Esophagus (tissue), 2 donors: ENCODE data around the gene VWA3A. TPM values are rescaled to one million over a fixed set of nuclear protein-coding genes. Genes with fewer than 3 reads are reported as not detected.
"Not testable (repeated sequence)": the region's sequence is repeated elsewhere in the genome, so short reads cannot be mapped to it uniquely, and the experiment has no call there.

Experiments used
- H3K27ac ChIP-seq, 2 donors: one replicate each; pipeline ENCODE4 v1.5.1; 2013; ENCODE audit warnings: low read depth in 2 of 2, mild to moderate bottlenecking in 2 of 2, inconsistent platforms in 1 of 2, low read length in 1 of 2, moderate library complexity in 1 of 2
- H3K27me3 ChIP-seq, 2 donors: one replicate each; pipeline ENCODE4 v1.6.1; 2013; ENCODE audit warnings: low read length in 2 of 2, control low read depth in 1 of 2, mild to moderate bottlenecking in 1 of 2; ENCODE audit not compliant: insufficient read depth in 2 of 2, control insufficient read depth in 1 of 2
- H3K36me3 ChIP-seq, 2 donors: one replicate each; pipeline ENCODE4 v1.6.1; 2013; ENCODE audit warnings: low read length in 1 of 2; ENCODE audit not compliant: control insufficient read depth in 2 of 2, insufficient read depth in 2 of 2
- H3K4me1 ChIP-seq, 2 donors: one replicate each; pipeline ENCODE4 v1.6.1; 2013; ENCODE audit warnings: low read length in 1 of 2; ENCODE audit not compliant: control insufficient read depth in 2 of 2, insufficient read depth in 2 of 2
- H3K4me3 ChIP-seq, 2 donors: one replicate each; pipeline ENCODE4 v1.5.1; 2013; ENCODE audit warnings: low read length in 2 of 2, mild to moderate bottlenecking in 2 of 2, low read depth in 1 of 2, moderate library complexity in 1 of 2
- H3K9me3 ChIP-seq, 2 donors: one replicate each; pipeline ENCODE4 v1.6.1; 2013; ENCODE audit warnings: mild to moderate bottlenecking in 2 of 2, low read depth in 1 of 2, low read length in 1 of 2, moderate library complexity in 1 of 2; ENCODE audit not compliant: control insufficient read depth in 2 of 2, insufficient read depth in 1 of 2
- WGBS, 2 donors: extraction: QIAGEN DNeasy Blood & Tissue Kit; methylation state at CpG; one replicate each; pipeline ENCODE4 v1.1.7; 2013; 5-methylcytosine and 5-hydroxymethylcytosine counted together
- polyA plus RNA-seq, 2 donors: library from polyadenylated mRNA; stranded (reverse); fragments of 200-250 nt; gene quantifications; one replicate each; pipeline ENCODE4 v1.2.3, GENCODE V29; 2013
- donor health status: healthy with polysubstance abuse.
- donor health status: Bipolar disorder and iron deficiency.

Gene VWA3A
- polyA plus RNA-seq, 2 donors: 0.01 to 0.24 TPM

DNA sequence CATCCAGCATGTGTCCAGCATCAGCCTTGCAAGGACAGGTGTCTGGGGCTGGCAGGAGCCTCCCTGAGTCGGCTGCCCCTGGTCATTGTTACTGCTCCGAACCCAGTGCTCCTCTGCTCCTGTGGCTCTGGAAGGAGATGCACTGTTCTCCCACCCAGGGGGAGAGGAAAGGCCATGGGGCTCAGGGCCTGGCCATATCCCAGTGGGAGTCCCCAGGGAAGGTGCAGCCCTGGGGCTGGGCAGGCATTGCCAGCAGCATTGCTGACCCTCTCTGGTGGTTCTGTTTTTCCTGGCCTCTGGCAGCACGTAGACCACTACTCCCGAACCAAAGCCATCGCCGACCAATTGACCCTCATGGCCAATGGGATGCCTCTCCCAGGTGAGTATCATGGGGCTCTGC lies 79.6 kb downstream of the VWA3A start:
- 88 to 90% methylated on average over 6 of the region's 6 CpGs for WGBS, 2 donors
- H3K36me3 ChIP-seq: no peaks in the 10 kb centered on the region
- no peak overlapping the region for H3K4me3 ChIP-seq
- H3K27ac ChIP-seq: no peak overlapping the region
- H3K27me3 ChIP-seq: no peaks in the 10 kb centered on the region
- no peaks in the 10 kb centered on the region for H3K9me3 ChIP-seq
- no peaks in the 10 kb centered on the region for H3K4me1 ChIP-seq

DNA sequence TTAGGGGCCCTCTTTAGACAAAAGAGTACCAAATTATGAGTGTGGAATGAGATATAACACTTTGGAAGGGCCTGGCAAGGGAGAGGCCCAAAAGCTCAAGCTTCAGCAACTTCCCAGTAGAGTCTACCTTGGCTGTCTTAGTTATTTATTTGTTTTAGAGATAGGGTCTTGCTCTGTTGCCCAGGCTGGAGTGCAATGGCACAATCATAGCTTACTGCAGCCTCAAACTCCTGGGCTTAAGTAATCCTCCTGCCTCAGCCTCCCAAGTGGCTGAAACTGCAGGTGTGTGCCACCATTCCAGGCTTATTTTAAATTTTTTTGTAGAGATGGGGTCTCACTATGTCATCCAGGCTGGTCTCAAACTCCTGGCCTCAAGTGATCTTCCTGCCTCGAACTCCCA lies 80.3 kb downstream of the VWA3A start:
- not testable (repeated sequence) for H3K27me3 ChIP-seq, H3K27ac ChIP-seq, H3K4me1 ChIP-seq, H3K4me3 ChIP-seq, H3K36me3 ChIP-seq, H3K9me3 ChIP-seq
- WGBS, 2 donors: 77 to 79% methylated on average over 1 of the region's 1 CpG

DNA sequence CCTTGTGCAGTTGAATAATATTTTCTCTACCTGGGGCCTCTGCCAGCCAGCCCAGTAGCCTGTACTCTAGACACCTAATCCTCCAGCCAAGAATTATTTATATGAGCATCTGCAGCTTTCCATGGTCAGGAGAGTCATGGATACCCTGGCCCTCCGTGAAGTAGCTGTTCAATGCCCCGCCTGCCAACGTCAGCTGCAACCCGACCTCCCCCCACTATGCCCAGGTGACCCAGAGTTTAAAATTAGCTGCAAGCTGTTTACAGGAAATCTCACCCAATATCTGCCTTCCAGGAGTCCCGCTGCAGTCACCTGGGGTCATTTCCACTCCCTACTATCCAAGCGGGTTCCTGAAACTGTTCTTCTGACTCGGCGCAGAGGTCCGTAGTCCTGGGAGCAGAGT lies 82.3 kb downstream of the VWA3A start:
- H3K36me3 ChIP-seq: no peaks in the 10 kb centered on the region
- 59 to 67% methylated on average over 9 of the region's 9 CpGs for WGBS, 2 donors
- H3K4me3 ChIP-seq: no peak overlapping the region
- H3K27me3 ChIP-seq: no peaks in the 10 kb centered on the region
- no peaks in the 10 kb centered on the region for H3K4me1 ChIP-seq
- H3K9me3 ChIP-seq: no peaks in the 10 kb centered on the region
- no peak overlapping the region for H3K27ac ChIP-seq

DNA sequence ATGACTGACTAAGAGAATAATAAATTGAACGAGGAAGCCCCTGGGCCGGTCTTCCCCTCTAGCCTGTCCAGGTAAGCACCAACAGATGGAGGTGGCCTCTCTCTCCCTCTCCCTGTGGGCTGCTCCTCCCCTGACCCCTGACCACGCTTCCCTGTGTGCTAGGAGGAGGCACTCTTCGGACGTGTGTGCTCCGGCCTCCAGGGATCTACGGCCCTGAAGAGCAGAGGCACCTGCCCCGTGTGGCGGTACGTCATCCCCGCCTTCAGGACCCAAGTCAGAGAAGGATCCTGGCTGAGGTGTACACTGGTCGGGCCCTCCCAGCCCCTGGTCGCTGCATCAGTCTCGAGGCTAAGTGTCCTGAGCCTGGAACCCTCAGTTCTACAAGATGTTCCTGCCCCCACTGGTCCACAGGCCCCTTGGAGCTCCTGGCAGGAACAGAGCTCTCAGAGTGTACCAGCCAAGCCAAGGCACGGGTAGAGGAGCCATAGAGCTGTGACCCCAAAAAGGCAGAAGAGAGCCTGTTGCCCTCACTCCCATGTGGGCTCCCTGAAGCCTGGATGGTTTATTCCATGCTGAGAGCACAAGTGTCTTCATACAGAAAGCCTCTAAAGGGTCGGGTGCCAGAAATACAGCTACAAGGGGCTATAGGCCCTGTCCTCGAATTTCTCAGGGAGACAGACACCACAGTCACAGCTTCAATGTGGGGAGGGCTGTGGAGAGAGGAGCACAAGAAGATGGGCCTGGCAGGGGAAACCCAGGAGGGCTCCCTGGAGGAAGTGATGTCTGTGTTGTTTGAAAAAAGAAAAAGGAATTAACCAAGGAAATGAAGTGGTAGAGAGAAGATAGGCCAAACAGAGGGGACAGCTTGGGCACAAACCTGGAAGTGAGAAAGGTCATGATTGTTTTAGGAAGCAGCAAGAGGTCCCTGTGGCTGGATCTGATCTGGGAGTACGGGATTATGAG lies 85.9 kb downstream of the VWA3A start:
- WGBS, 2 donors: 77 to 83% methylated on average over 18 of the region's 18 CpGs

DNA sequence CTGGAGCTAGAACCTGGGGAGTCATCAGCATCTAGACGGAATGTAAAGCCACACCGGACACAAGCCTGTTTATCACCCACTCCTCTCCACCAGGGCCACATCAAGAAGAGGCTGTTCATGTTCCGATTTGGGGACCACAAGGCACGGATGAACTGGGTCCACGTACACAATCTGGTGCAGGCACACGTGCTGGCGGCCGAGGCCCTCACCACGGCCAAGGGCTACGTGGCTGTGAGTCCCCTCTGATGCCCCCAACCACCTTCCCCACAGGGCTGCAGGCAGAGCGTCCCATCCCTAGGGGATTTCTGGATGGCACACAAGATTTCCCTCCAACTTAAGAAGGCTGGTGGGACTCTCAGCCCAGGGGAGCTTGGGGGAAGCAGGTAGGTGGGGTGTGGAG lies 89.1 kb downstream of the VWA3A start:
- 87 to 91% methylated on average over 11 of the region's 11 CpGs for WGBS, 2 donors

More for the DNA sequence above, 85.9 kb downstream of the VWA3A start:
- Histone ChIP-seq H3K27ac (no peak overlapping the region), H3K4me3 (no peak overlapping the region), H3K9me3 (no peaks in the 10 kb centered on the region), H3K4me1 (no peaks in the 10 kb centered on the region), H3K27me3 (no peaks in the 10 kb centered on the region), H3K36me3 (no peaks in the 10 kb centered on the region)

DNA sequence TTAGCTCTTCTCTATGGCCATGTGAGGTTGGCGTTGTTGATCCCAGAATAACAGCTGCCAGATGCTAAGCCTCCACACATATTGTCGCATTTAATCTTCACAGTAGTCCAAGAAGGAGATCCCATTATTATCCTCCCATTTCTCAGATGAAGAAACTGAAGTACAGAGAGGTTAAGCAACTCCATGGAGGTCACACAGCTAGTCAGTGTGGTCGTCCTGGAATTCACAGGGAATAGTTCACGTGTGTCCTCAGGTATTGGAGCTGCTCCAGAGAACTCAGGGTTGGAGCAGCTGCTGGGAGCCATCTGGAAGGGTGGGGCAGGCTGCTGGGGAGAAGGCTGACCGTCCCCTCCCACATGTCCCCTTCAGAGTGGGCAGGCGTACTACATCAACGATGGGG lies 89.5 kb downstream of the VWA3A start:
- 76% methylated on average over 7 of the region's 7 CpGs for WGBS, 2 donors
- H3K27me3 ChIP-seq: no peaks in the 10 kb centered on the region

More for the DNA sequence above, 89.1 kb downstream of the VWA3A start:
- Histone ChIP-seq H3K27me3 (no peaks in the 10 kb centered on the region), H3K27ac (no peak overlapping the region), H3K36me3 (no peaks in the 10 kb centered on the region), H3K4me1 (no peaks in the 10 kb centered on the region), H3K9me3 (no peaks in the 10 kb centered on the region), H3K4me3 (no peak overlapping the region)

DNA sequence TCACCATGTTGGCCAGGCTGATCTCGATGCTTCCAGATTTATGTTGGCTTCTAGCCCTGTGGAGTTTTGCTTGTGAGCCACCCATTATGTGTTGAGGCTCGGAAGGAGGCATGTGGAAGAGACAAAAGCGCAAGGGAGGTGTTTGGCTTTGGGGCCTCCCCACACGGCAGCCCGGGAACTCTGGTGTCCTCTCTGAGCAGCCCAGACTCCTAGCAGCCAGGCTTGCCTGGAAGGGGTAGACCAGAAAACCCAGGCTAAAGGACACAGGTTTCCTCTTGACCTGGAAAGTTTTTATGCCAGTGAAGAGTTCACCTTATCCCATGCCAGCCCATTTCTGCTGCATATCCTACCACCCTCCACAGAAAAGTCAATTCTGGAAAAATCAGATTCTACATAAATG lies 91.0 kb downstream of the VWA3A start:
- H3K27ac ChIP-seq: no peak overlapping the region
- no peak overlapping the region for H3K4me3 ChIP-seq
- 87 to 88% methylated on average over 5 of the region's 5 CpGs for WGBS, 2 donors
- no peaks in the 10 kb centered on the region for H3K4me1 ChIP-seq
- no peaks in the 10 kb centered on the region for H3K27me3 ChIP-seq
- no peaks in the 10 kb centered on the region for H3K36me3 ChIP-seq
- H3K9me3 ChIP-seq: no peaks in the 10 kb centered on the region

More for the DNA sequence above, 89.5 kb downstream of the VWA3A start:
- no peaks in the 10 kb centered on the region for H3K9me3 ChIP-seq
- H3K27ac ChIP-seq: no peak overlapping the region
- no peaks in the 10 kb centered on the region for H3K36me3 ChIP-seq
- no peaks in the 10 kb centered on the region for H3K4me1 ChIP-seq
- no peak overlapping the region for H3K4me3 ChIP-seq

DNA sequence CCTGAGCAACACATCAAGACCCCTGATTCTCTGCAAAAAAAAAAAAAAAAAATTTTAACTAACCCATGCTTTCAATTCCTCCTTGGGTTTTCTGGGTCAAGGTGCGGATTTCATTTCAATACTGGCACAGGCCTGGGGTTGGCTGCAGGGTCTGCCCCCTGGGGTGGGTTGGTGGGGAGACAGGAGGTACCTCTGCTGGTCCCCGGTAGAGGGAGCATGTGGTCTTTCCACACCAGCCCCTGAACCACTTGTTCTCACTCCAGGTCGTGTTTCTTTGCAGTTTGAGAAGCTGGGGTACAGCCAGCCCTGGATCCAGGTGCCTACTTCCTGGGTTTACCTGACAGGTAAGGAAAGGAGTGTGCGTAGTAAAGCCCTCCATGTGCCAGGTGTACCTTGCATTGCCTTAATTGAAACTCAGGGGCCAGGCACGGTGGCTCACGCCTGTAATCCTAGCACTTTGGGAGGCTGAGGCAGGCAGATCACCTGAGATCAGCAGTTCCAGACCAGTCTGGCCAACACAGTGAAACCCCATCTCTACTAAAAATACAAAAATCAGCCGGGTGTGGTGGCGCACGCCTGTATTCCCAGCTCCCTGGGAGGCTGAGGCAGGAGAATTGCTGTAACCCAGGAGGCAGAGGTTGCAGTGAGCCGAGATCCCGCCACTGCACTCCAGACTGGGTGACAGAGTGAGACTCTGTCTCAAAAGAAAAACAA lies 91.7 kb downstream of the VWA3A start:
- Histone ChIP-seq H3K4me1 (peaks cover 0 to 2% of the 10 kb centered on the region in 2 donors), H3K36me3 (no peaks in the 10 kb centered on the region), H3K27ac (no peak overlapping the region), H3K9me3 (no peaks in the 10 kb centered on the region), H3K27me3 (no peaks in the 10 kb centered on the region), H3K4me3 (no peak overlapping the region)
- 84% methylated on average over 11 of the region's 11 CpGs for WGBS, 2 donors

DNA sequence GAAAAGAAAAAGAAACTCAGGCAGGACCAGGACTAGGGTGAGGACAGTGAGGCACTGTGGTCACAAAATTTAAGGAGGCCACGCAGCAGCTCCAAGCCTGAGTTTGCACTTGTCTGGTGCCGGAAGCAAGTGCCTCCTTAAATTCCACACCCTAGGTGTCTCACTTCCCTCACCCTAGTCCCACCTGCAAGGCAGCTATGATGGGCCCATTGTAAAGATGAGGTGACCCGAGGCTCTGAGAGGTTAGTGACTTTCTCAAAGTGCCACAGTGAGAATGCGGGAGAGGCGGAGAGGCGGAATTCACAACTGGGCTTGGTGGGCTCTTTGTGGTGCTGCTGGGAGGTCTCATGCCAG lies 92.3 kb downstream of the VWA3A start:
- H3K4me3 ChIP-seq: no peak overlapping the region
- peaks cover 2% of the 10 kb centered on the region in 2 donors for H3K4me1 ChIP-seq
- 90 to 92% methylated on average over 6 of the region's 6 CpGs for WGBS, 2 donors
- no peaks in the 10 kb centered on the region for H3K9me3 ChIP-seq
- H3K27me3 ChIP-seq: no peaks in the 10 kb centered on the region
- no peak overlapping the region for H3K27ac ChIP-seq
- no peaks in the 10 kb centered on the region for H3K36me3 ChIP-seq
